ENCODE results near the gene POLA2.

DNA sequence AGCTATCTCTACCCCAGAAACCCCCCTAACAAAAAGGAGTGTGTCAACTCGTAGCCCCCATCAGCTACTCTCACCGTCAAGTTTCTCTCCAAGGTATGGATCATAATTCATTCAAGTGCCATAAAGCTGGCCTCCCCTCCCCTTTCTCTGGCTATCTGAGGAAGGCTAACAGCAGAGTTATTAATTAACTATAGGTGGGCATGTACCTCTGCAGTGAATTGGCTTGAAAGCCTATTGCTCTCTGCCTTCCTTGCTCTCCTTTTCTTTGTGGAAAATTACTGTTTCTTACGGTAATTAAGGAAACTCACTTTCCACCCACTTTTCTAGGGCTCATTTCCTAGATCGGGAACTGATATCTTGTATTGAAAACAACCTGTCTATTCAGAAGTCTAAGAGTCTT lies 14.1 kb downstream of the POLA2 start:
- no peak for TF ChIP-seq POLR2A (IDR thresholded peaks at IDR 0.05)
- TF ChIP-seq, protein P1, sequence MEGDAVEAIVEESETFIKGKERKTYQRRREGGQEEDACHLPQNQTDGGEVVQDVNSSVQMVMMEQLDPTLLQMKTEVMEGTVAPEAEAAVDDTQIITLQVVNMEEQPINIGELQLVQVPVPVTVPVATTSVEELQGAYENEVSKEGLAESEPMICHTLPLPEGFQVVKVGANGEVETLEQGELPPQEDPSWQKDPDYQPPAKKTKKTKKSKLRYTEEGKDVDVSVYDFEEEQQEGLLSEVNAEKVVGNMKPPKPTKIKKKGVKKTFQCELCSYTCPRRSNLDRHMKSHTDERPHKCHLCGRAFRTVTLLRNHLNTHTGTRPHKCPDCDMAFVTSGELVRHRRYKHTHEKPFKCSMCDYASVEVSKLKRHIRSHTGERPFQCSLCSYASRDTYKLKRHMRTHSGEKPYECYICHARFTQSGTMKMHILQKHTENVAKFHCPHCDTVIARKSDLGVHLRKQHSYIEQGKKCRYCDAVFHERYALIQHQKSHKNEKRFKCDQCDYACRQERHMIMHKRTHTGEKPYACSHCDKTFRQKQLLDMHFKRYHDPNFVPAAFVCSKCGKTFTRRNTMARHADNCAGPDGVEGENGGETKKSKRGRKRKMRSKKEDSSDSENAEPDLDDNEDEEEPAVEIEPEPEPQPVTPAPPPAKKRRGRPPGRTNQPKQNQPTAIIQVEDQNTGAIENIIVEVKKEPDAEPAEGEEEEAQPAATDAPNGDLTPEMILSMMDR (IDR thresholded peaks at IDR 0.05), result no peak
